GM12892 (cell line): ENCODE measurements around the gene BCL11A.

Experiments used
- DNase-seq: peaks from one replicate; pipeline ENCODE4 v3.0.0; 2011; ENCODE audit not compliant: insufficient read length
- FAIRE-seq: peaks from 2 replicates; lab custom pipeline; 2011; peaks lifted over from hg19 to GRCh38; lab: Jason Lieb, UNC
- POLR2A ChIP-seq: IDR thresholded peaks from 2 replicates; pipeline ENCODE4 v1.6.1; 2011; ENCODE audit warnings: low read depth, low read length, control low read depth
- POLR2AphosphoS5 ChIP-seq: IDR thresholded peaks from 2 replicates; pipeline ENCODE4 v1.6.1; 2011; ENCODE audit warnings: low read depth, low read length, control low read depth
- TAF1 ChIP-seq: IDR thresholded peaks from 2 replicates; pipeline ENCODE4 v1.6.1; 2011; ENCODE audit warnings: low read depth, mild to moderate bottlenecking, control low read depth, low read length, borderline replicate concordance

The BCL11A gene

GRCh38 chr2:60439219-60439974 is 114.1 kb downstream of the BCL11A start:
- TF ChIP-seq TAF1 (0 out of 2 replicates have a peak, but pooled peaks have one; percentile 13), POLR2A (peak; percentile 49; the same call in 1 of the 2 replicates), POLR2AphosphoS5 (peak; percentile 66)
- FAIRE-seq (peak; percentile 92), DNase-seq (peak; percentile 73)

GRCh38 chr2:60438653-60439052 is 114.8 kb downstream of the BCL11A start:
- DNase-seq (no peak), FAIRE-seq (no peak)
- TF ChIP-seq TAF1 (no peak), POLR2A (no peak), POLR2AphosphoS5 (no peak)

- FAIRE-seq (no peak), DNase-seq (no peak)
- TF ChIP-seq POLR2AphosphoS5 (no peak), POLR2A (no peak)
These were observed 115.3 kb downstream of the BCL11A start for GRCh38 chr2:60438131-60438530.

GRCh38 chr2:60437080-60437696 is 116.3 kb downstream of the BCL11A start:
- no peak for FAIRE-seq
- no peak for DNase-seq
- TF ChIP-seq POLR2A = no peak

GRCh38 chr2:60433018-60433596 is 120.3 kb downstream of the BCL11A start:
- TF ChIP-seq TAF1 = no peak
- TF ChIP-seq POLR2AphosphoS5 = no peak
- no peak for TF ChIP-seq POLR2A
- DNase-seq = no peak
- peak; percentile 36 for FAIRE-seq

GRCh38 chr2:60432035-60432601 is 121.3 kb downstream of the BCL11A start:
- FAIRE-seq = no peak
- DNase-seq = no peak
- no peak for TF ChIP-seq POLR2A
- TF ChIP-seq TAF1 = no peak
- TF ChIP-seq POLR2AphosphoS5 = no peak

GRCh38 chr2:60429681-60430080 is 123.8 kb downstream of the BCL11A start:
- TF ChIP-seq POLR2AphosphoS5 = no peak
- TF ChIP-seq POLR2A = no peak
- no peak for TF ChIP-seq TAF1
- FAIRE-seq = no peak
- DNase-seq = no peak

GRCh38 chr2:60426880-60427279 is 126.6 kb downstream of the BCL11A start:
- DNase-seq (no peak), FAIRE-seq (no peak)
- TF ChIP-seq POLR2AphosphoS5 = no peak
- no peak for TF ChIP-seq POLR2A
- no peak for TF ChIP-seq TAF1

- TF ChIP-seq POLR2AphosphoS5 = no peak
- TF ChIP-seq POLR2A = no peak
- no peak for TF ChIP-seq TAF1
- DNase-seq = no peak
- no peak for FAIRE-seq
These were observed 127.1 kb downstream of the BCL11A start for GRCh38 chr2:60426341-60426740.

- TF ChIP-seq POLR2A (no peak), POLR2AphosphoS5 (no peak), TAF1 (no peak)
- no peak for FAIRE-seq
- no peak for DNase-seq
These were observed 129.2 kb downstream of the BCL11A start for GRCh38 chr2:60424233-60424632.

- DNase-seq (no peak), FAIRE-seq (no peak)
- TF ChIP-seq POLR2A = no peak
- TF ChIP-seq TAF1 = no peak
- no peak for TF ChIP-seq POLR2AphosphoS5
These were observed 129.9 kb downstream of the BCL11A start for GRCh38 chr2:60423505-60423904.
